Uterus (tissue), 4 donors: ENCODE results near the gene ABCA1. TPM values are rescaled to one million over a fixed set of nuclear protein-coding genes. Genes with fewer than 3 reads are reported as not detected.

Experiments
- DNase-seq, 2 donors: peaks; one replicate each; pipeline ENCODE4 v3.0.0-alpha.2; 2019 to 2020
- H3K27ac ChIP-seq, 2 donors: fragments of 200-600 bp; sonication (generic); 1 replicate in 1 of 2; 2 replicates in 1 of 2; pipeline ENCODE4 v1.5.1; 2016 to 2018
- H3K27me3 ChIP-seq, 2 donors: fragments of 200-600 bp; sonication (generic); one replicate each; pipeline ENCODE4 v1.5.1; 2018 to 2019; ENCODE audit warnings: control low read depth in 1 of 2
- H3K36me3 ChIP-seq, 2 donors: fragments of 200-600 bp; sonication (generic); one replicate each; pipeline ENCODE4 v1.5.1; 2019; ENCODE audit warnings: control low read depth in 1 of 2
- H3K4me1 ChIP-seq, 2 donors: fragments of 200-600 bp; sonication (generic); one replicate each; pipeline ENCODE4 v1.5.1; 2018 to 2019; ENCODE audit warnings: control low read depth in 1 of 2
- H3K4me3 ChIP-seq, 2 donors: fragments of 200-600 bp; sonication (generic); 1 replicate in 1 of 2; 2 replicates in 1 of 2; pipeline ENCODE4 v1.5.1; 2018 to 2019; ENCODE audit warnings: mild to moderate bottlenecking in 1 of 2
- H3K9me3 ChIP-seq, 2 donors: fragments of 200-600 bp; sonication (generic); one replicate each; pipeline ENCODE4 v1.5.1; 2019; ENCODE audit warnings: control low read depth in 1 of 2
- CTCF ChIP-seq, 4 experiments: fragments of 200-600 bp in 2 of 4; fragments of 450-650 bp in 2 of 4; sonication (generic) in 2 of 4; IDR thresholded peaks; one replicate each; pipeline ENCODE4 v1.5.1; 2016 to 2019; ENCODE audit warnings: antibody characterized with exemption in 4 of 4, mild to moderate bottlenecking in 2 of 4, moderate library complexity in 1 of 4
- POLR2A ChIP-seq, 2 donors: fragments of 450-650 bp; IDR thresholded peaks; one replicate each; pipeline ENCODE4 v1.6.1; 2016; ENCODE audit warnings: antibody characterized with exemption in 2 of 2, mild to moderate bottlenecking in 1 of 2, moderate library complexity in 1 of 2
- intact Hi-C: fragments of 100-400 bp; cut with DNase I; formaldehyde crosslinking; loops from one replicate; pipeline ENCODE4 v1.15.1; 2023; ENCODE audit warnings: low total_unique reads
- total RNA-seq, 4 donors: library from RNA; depleted of rRNA in 3 of 4; stranded (reverse); fragments of >200 nt in 3 of 4; gene quantifications; one replicate each; pipeline versions ENCODE4 v1.1.0 to v1.2.4, GENCODE V29; 2014 to 2023
- donor health status: DM: yes; HTN: yes; CAD: no.

The ABCA1 gene
- total RNA-seq, 4 donors from 2014 or later: 13.8 to 43.3 (median 25.9) TPM

- H3K36me3 ChIP-seq: no peaks in the 10 kb centered on the region
- intact Hi-C loops: no loop called here
Measured at GRCh38 chr9:104798209-104798995, 129.6 kb downstream of the ABCA1 start.

GRCh38 chr9:104795857-104796256, 132.1 kb downstream of the ABCA1 start:
- H3K9me3 ChIP-seq: no peaks in the 10 kb centered on the region
- no peak for TF ChIP-seq CTCF (IDR thresholded peaks at IDR 0.05)
- TF ChIP-seq POLR2A (IDR thresholded peaks at IDR 0.05): no peak
- H3K27me3 ChIP-seq: no peaks in the 10 kb centered on the region
- H3K36me3 ChIP-seq: no peaks in the 10 kb centered on the region
- H3K27ac ChIP-seq: no peak overlapping the region
- H3K4me1 ChIP-seq: no peaks in the 10 kb centered on the region
- intact Hi-C loops: no loop called here
- no peak overlapping the region for H3K4me3 ChIP-seq
- no peak for DNase-seq

More at GRCh38 chr9:104798209-104798995, 129.6 kb downstream of the ABCA1 start:
- H3K9me3 ChIP-seq: no peaks in the 10 kb centered on the region
- H3K4me1 ChIP-seq: no peaks in the 10 kb centered on the region
- no peak overlapping the region for H3K4me3 ChIP-seq
- no peak for DNase-seq
- no peak for TF ChIP-seq CTCF (IDR thresholded peaks at IDR 0.05)
- no peak for TF ChIP-seq POLR2A (IDR thresholded peaks at IDR 0.05)
- no peak overlapping the region for H3K27ac ChIP-seq
- H3K27me3 ChIP-seq: no peaks in the 10 kb centered on the region

GRCh38 chr9:104795082-104795481, 132.9 kb downstream of the ABCA1 start:
- Histone ChIP-seq H3K9me3 (no peaks in the 10 kb centered on the region), H3K36me3 (no peaks in the 10 kb centered on the region), H3K27me3 (no peaks in the 10 kb centered on the region), H3K4me1 (no peaks in the 10 kb centered on the region), H3K27ac (no peak overlapping the region), H3K4me3 (no peak overlapping the region)
- intact Hi-C loops: no loop called here
- no peak for DNase-seq
- TF ChIP-seq CTCF (IDR thresholded peaks at IDR 0.05) (no peak), POLR2A (IDR thresholded peaks at IDR 0.05) (no peak)

GRCh38 chr9:104794070-104794469, 133.9 kb downstream of the ABCA1 start:
- intact Hi-C loops: no loop called here
- H3K4me1 ChIP-seq: no peaks in the 10 kb centered on the region
- no peak overlapping the region for H3K27ac ChIP-seq
- no peak overlapping the region for H3K4me3 ChIP-seq
- DNase-seq: no peak
- no peaks in the 10 kb centered on the region for H3K9me3 ChIP-seq
- TF ChIP-seq CTCF (IDR thresholded peaks at IDR 0.05) (no peak), POLR2A (IDR thresholded peaks at IDR 0.05) (no peak)
- no peaks in the 10 kb centered on the region for H3K36me3 ChIP-seq
- H3K27me3 ChIP-seq: no peaks in the 10 kb centered on the region

GRCh38 chr9:104788251-104788650, 139.7 kb downstream of the ABCA1 start:
- Histone ChIP-seq H3K4me1 (no peaks in the 10 kb centered on the region), H3K36me3 (no peaks in the 10 kb centered on the region), H3K27ac (no peak overlapping the region), H3K4me3 (no peak overlapping the region), H3K9me3 (no peaks in the 10 kb centered on the region), H3K27me3 (no peaks in the 10 kb centered on the region)
- DNase-seq: no peak
- intact Hi-C loops: no loop called here
- no peak for TF ChIP-seq CTCF (IDR thresholded peaks at IDR 0.05)
- TF ChIP-seq POLR2A (IDR thresholded peaks at IDR 0.05): no peak
